ENCODE results near the gene F12.
A peak's percentile ranks its signal among the peaks of the same experiment; 100 is the strongest.
"Not testable (repeated sequence)": the region's sequence is repeated elsewhere in the genome, so short reads cannot be mapped to it uniquely, and the experiment has no call there.

F12 gene

DNA sequence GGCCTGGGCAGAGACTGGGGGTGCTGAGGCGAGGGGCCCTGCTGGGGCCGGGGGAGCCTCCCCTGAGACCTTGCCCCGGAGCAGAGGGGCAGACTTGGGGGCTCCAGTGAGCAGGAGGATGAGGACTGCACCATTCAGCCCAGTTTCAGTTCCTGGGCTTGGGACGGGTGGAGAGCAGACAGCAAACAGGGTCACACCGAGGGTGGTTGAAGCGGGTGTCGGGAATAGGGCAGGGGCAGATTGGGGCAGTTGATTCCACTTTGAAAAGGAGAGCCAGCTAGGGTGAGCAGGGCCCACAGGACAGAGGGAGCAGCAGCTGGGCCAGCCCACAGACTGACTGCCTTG, 21.6 kb upstream of the F12 start:
- peak overlapping the region; percentile 92 for H3K4me3 Mint-ChIP-seq
- no peak for DNase-seq
- H3K4me1 Mint-ChIP-seq (ENCODE audit: low read depth), result peaks cover 77% of the 10 kb centered on the region
- H3K27ac Mint-ChIP-seq, result peak overlapping the region; percentile 96
- no peaks in the 10 kb centered on the region for H3K9me3 Mint-ChIP-seq
- peaks cover 91% of the 10 kb centered on the region for H3K36me3 Mint-ChIP-seq (ENCODE audit: low read depth)
- no peaks in the 10 kb centered on the region for H3K27me3 Mint-ChIP-seq

DNA sequence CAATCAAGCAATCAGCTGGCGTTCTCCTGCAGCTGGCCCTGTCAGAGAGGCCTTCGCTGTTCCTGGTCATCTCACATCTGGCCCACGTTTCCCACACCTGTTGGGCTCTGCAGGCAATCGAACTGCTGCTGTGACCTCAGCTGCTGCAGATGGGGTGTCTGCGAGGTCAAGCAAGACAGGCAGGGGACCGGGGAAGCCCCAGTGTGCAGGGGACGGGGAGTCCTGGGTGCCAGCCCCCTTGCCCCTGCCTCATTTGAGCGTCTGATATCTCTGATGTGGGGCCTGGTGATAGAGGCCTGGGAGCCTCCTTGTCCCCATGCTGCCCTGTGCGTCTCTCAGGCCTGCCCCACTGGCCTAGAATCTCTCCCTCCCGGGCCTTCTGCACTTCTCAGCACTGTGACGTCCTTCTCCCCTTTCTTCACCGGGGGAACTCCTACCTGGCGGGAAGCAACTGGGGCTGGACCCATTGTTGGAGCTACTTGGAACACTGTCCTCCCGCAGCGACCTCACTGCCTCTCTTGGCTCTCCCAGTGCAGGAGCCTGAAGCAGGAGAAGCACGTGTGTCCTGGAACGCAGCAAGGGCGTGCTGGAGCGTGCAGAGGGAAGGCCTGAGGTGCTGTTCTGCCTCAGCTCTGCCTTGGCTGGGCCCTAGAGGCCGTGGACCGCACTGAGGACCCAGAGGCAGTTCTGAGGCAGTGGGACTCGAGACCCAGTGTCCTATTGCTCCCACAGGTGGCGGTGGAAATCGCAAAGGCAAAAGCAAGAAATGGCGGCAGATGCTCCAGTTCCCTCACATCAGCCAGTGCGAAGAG, 21.0 kb upstream of the F12 start:
- peak overlapping the region; percentile 92 for H3K4me3 Mint-ChIP-seq
- H3K27ac Mint-ChIP-seq, result peak overlapping the region; percentile 96
- H3K27me3 Mint-ChIP-seq, result no peaks in the 10 kb centered on the region
- peak; percentile 54 for DNase-seq
- peaks cover 85% of the 10 kb centered on the region for H3K36me3 Mint-ChIP-seq (ENCODE audit: low read depth)
- H3K9me3 Mint-ChIP-seq, result no peaks in the 10 kb centered on the region
- H3K4me1 Mint-ChIP-seq (ENCODE audit: low read depth), result peaks cover 76% of the 10 kb centered on the region

DNA sequence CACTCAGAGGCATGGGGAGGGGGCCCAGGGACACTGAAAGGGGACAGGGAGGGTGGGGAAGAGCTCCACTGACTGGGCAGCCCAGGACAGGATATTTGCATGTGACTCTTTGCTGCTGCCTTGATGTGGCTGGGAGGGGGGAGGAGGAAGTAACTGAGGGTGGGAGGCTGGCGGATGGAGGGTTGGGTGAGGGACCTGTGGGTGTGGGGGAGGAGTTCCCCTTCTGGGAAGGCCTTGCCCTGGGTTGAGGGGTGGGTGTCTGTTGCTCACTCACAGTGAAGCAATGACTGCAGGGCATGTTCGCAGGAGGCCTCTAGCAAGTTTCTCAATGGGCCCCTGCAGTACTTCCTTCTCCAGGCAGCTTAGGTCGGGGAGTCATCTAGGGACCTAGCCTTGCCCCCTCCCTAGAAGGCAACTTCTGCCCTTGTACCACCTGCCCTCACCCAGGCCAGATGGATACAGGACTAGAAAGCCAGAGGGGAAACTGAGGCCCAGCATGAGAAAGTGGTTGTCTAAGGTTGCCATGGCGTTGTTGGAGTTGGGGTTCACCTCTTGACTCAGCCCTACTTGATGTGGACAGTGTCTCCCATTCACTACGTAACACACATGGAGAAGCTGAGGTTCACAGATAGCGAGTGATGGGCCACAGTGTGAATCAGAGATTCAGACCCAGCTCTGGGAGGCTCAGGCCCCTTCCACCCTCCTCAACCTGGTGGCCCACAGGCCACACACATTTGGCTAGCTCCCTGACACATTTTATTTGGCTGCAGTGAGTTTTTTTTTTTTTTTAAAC, 20.1 kb upstream of the F12 start:
- H3K27ac Mint-ChIP-seq, result peak overlapping the region; percentile 96
- H3K9me3 Mint-ChIP-seq, result no peaks in the 10 kb centered on the region
- no peaks in the 10 kb centered on the region for H3K27me3 Mint-ChIP-seq
- peak; percentile 85 for DNase-seq
- H3K4me3 Mint-ChIP-seq, result peak overlapping the region; percentile 92
- H3K36me3 Mint-ChIP-seq (ENCODE audit: low read depth), result peaks cover 77% of the 10 kb centered on the region
- peaks cover 74% of the 10 kb centered on the region for H3K4me1 Mint-ChIP-seq (ENCODE audit: low read depth)

DNA sequence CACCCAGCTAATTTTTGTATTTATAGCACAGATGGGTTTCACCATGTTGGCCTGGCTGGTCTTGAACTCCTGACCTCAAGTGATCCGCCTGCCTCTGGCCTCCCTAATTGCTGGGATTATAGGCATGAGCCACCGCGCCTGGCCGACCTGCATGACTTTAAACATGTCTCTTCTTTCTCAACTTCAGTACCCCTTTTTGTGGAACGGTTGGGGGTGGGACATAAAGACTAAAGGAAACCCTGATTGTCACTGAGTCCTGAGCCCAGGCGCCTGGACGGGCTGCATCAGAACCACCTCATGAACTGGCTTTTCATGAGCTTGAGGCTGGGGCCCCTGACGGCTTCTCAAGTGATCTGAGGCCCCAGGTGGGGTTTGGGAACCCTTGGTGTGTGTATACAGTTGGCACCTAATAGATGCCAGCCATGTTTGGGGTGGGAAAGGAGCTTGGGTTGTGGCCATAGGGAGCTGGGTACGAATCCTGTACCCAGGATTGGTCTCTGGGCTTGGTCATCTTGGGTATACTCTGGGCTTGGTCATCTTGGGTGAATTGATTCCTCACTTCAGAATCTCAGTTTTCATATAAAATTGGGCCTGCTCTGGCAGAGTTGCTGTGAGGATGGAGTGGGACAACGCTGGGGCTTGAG, 19.3 kb upstream of the F12 start:
- Mint-ChIP-seq H3K27me3 (no peaks in the 10 kb centered on the region), H3K36me3 (ENCODE audit: low read depth) (peaks cover 69% of the 10 kb centered on the region), H3K27ac (peak overlapping the region; percentile 96), H3K4me3 (peak overlapping the region; percentile 92), H3K9me3 (no peaks in the 10 kb centered on the region), H3K4me1 (ENCODE audit: low read depth) (peaks cover 66% of the 10 kb centered on the region)
- DNase-seq, result peak; percentile 41

DNA sequence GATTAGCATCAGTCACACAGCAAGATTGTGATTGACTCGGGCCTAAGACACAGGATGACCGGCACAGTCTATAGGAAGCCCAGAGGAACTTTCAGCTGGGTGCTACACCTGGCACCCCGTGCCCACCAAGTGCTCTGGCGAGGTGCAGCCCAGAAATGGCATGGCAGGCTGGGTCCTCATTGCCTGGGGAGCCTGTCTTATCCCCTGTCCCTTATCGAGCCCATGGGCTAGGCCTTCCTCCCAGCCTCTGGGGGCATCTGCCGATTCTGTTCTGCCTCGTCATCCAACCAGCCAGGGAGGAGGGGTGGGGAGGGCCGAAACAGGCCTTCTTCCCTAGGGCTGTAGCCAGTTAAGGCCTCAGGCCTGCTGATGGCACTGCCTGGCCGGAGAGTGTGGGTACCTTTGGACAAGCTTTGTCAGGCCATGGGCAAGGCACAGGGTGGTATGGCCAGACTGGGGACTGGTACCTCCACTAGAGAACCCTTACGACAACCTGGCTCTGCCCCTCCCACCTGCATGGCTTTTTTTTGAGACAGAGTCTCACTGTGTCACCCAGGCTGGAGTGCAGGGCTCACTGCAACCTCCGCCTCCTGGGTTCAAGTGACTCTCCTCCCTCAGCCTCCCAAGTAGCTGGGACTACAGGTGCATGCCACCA, 18.7 kb upstream of the F12 start:
- Mint-ChIP-seq H3K9me3 (no peaks in the 10 kb centered on the region), H3K4me1 (ENCODE audit: low read depth) (peaks cover 61% of the 10 kb centered on the region), H3K4me3 (peak overlapping the region; percentile 92), H3K27ac (peak overlapping the region; percentile 96), H3K27me3 (no peaks in the 10 kb centered on the region), H3K36me3 (ENCODE audit: low read depth) (peaks cover 63% of the 10 kb centered on the region)
- peak; percentile 76 for DNase-seq

DNA sequence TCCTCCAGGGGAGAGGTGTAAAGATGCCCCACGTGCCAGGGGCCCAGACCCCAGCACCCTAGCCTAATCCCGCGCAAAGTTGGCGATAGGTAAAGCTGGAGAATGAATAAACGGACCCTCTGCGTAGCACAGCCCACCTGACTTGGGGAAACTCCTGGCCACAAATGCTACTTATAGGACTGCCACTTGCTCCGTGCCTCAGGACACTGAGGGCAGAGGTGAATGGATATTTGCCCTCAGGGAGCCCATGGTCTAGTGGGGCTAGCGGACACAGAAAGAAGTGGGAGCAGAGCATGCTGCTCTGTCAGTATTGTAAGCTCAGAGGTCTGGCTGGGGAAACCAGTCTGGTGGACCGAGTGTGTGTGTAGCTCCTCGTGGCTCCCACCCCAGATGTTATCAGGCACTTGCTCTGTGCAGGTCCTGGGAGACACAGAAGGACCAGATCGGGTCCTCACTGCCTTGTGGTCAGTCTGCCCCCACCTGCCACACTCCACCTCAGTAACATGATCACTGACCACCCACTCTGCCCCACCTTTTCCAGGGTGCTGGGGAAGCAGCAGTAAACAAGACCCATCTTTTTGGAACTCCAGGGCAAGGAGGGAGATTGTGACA, 18.0 kb upstream of the F12 start:
- Mint-ChIP-seq H3K4me1 (ENCODE audit: low read depth) (peaks cover 55% of the 10 kb centered on the region), H3K36me3 (ENCODE audit: low read depth) (peaks cover 56% of the 10 kb centered on the region)

DNA sequence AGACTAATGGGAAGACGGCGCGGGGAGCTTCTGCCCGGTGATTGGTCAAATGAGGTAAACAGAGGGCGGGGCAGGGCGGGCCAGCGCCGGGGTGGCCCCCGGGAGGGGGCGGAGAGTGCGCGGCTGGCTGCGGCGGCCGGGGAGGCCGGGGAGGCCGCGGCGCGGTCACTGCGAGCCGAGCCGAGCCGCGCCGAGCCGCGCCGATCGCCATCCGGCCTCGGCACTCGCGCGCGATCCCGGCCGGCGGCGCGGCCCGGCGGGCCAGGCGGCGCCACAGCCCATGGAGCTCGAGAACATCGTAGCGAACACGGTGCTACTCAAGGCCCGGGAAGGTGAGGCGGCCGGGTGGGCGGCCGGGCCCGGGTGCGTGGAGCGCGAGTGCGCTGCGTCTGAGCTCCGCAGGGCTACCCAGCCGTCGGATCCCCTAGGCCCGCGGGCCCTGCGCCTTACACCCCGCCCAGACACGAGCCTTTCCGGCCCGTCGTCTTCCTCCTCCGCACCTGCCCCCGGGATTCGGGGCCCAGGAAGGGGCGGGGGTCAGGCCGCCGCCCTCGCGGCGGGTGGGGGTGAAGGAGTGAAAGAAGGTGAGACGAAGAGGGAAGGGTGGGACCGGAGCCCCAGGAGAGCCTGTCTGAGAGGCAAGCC, 17.3 kb upstream of the F12 start, which contains the start of gene GRK6:
Gene GRK6 (plus strand): TSS at position 111 of the 645 bp plus-strand sequence. CDS start 170 bp downstream, at position 281.
- no peaks in the 10 kb centered on the region for H3K27me3 Mint-ChIP-seq
- H3K36me3 Mint-ChIP-seq (ENCODE audit: low read depth), result peaks cover 49% of the 10 kb centered on the region
- peak within 1 kb of the TSS; percentile 92 for H3K4me3 Mint-ChIP-seq
- peaks cover 48% of the 10 kb centered on the region for H3K4me1 Mint-ChIP-seq (ENCODE audit: low read depth)
- no peaks in the 10 kb centered on the region for H3K9me3 Mint-ChIP-seq
- peak within 1 kb of the TSS; percentile 98 for H3K27ac Mint-ChIP-seq
- peak; percentile 82 for DNase-seq

More for the DNA sequence above, 18.0 kb upstream of the F12 start:
- H3K9me3 Mint-ChIP-seq, result no peaks in the 10 kb centered on the region
- no peaks in the 10 kb centered on the region for H3K27me3 Mint-ChIP-seq
- no peak for DNase-seq
- H3K4me3 Mint-ChIP-seq, result peak overlapping the region; percentile 92
- peak overlapping the region; percentile 96 for H3K27ac Mint-ChIP-seq

DNA sequence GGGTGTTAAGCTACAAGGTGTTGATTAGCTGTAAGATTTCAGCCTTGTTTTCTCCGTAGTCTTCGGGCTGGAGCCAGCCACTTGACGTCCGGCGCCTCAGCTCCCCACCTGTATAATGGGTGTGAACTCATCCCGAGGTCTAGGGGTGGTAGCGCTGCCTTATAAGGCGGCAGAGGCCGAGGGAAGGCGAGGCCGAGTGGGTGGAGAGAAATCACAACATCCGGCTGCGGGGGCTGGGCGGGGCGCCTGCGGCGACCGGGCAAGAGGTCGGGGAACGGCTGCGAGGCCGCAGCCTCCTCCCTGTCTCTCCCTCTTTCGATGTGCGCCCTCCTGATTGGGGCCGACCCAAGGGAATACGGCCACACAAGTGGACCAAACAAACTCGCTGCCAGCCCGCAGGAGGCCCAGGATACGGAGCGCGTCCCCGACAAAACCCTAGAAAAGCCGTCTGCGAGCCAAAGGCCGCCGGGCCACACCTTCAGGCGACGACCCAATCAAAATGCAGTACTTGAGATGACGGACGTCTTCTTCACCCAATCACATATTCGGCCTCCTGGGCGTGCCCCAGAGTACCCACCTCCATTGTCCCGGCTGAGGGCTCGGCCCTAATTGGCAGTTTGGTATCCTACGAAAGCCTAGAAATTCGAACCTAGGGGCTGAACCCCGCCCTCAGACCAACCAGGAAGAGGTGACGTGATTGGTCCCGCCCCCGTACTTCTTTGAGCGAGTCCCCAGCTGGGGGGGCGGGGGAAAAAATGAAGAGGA, 16.6 kb upstream of the F12 start:
- peak overlapping the region; percentile 88 for H3K4me3 Mint-ChIP-seq

GRCh38 chr5:177425196-177425800, 15.9 kb upstream of the F12 start:
- Mint-ChIP-seq H3K36me3 (ENCODE audit: low read depth) (peaks cover 35% of the 10 kb centered on the region), H3K27ac (peak overlapping the region; percentile 98), H3K4me3 (peak overlapping the region; percentile 88), H3K4me1 (ENCODE audit: low read depth) (peaks cover 34% of the 10 kb centered on the region), H3K27me3 (no peaks in the 10 kb centered on the region), H3K9me3 (no peaks in the 10 kb centered on the region)
- DNase-seq, result no peak

More for the DNA sequence above, 16.6 kb upstream of the F12 start:
- no peaks in the 10 kb centered on the region for H3K9me3 Mint-ChIP-seq
- no peaks in the 10 kb centered on the region for H3K27me3 Mint-ChIP-seq
- H3K27ac Mint-ChIP-seq, result peak overlapping the region; percentile 98
- H3K4me1 Mint-ChIP-seq (ENCODE audit: low read depth), result peaks cover 41% of the 10 kb centered on the region
- peaks cover 42% of the 10 kb centered on the region for H3K36me3 Mint-ChIP-seq (ENCODE audit: low read depth)
- peak; percentile 97 for DNase-seq

GRCh38 chr5:177423671-177424070, 14.3 kb upstream of the F12 start:
- no peak for DNase-seq
- Mint-ChIP-seq H3K27ac (no peak overlapping the region), H3K4me3 (no peak overlapping the region), H3K27me3 (no peaks in the 10 kb centered on the region), H3K4me1 (ENCODE audit: low read depth) (peaks cover 18% of the 10 kb centered on the region), H3K36me3 (ENCODE audit: low read depth) (peaks cover 19% of the 10 kb centered on the region), H3K9me3 (no peaks in the 10 kb centered on the region)

- Mint-ChIP-seq H3K4me3 (no peak overlapping the region), H3K27ac (no peak overlapping the region), H3K27me3 (no peaks in the 10 kb centered on the region), H3K4me1 (ENCODE audit: low read depth) (peaks cover 12% of the 10 kb centered on the region), H3K9me3 (no peaks in the 10 kb centered on the region), H3K36me3 (ENCODE audit: low read depth) (peaks cover 1% of the 10 kb centered on the region)
- DNase-seq, result no peak
Measured at GRCh38 chr5:177421062-177421798, 11.9 kb upstream of the F12 start.

DNA sequence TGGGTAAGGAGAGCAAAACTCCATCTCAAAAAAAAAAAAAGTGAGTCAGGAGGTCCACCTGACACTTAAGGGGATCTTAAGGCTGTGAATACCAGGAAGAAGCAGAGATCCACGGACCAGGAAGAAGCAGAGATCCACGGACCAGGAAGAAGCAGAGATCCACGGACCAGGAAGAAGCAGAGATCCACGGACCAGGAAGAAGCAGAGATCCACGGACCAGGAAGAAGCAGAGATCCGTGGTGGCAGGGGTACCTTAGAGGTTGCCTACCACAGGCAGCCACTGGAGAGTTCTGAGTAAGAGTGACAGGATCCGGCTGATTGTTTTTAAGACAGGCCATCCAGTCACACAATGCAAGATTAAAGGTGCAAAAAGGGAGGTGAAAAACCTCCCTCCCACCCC, 11.1 kb upstream of the F12 start:
- not testable (repeated sequence) for DNase-seq; H3K27me3 Mint-ChIP-seq; H3K9me3 Mint-ChIP-seq; H3K36me3 Mint-ChIP-seq (ENCODE audit: low read depth); H3K4me1 Mint-ChIP-seq (ENCODE audit: low read depth); H3K27ac Mint-ChIP-seq; H3K4me3 Mint-ChIP-seq

Measured in activated T-cell treated with anti-CD3 and anti-CD28 coated beads, Interleukin-2, amount 50 U/mL, for 24 hours (primary cell).